ENCODE results near the gene NUMBL.

The NUMBL gene

DNA sequence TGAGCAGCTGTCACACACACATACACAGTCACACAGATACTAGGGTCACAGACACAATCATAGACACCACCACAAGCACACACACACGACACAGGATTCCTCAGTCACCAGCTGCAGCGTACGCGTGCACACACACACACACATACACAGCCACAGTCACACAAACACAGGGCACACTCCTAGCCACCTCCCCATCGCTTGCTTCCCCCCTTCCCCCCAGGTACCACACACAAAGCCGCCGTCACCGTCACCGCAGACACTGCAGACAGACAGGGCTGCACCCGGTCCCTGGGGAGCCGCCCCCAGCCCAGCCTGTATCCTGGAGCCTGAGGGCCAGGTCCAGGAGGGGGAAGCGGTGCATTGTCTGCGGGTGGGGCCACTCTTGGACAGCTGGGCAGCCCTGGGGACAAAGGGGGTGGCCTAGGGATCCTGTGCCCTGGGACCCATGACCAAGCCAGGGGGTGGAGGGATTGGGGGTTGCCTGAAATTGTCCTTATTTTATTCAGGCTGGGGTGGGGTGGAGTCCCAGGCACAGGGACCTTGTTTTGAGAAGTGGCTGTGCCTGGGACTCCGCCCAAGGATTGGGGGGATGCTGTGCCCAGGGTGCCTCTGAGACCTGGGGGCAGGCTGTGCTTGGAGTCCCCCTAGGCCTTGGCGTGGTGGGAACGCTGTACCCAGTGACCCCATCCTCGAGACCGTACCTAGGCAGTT is 957 bp downstream of the NUMBL start:
- peak overlapping the region; percentile 48 for H3K4me3 ChIP-seq (ENCODE audit: low read depth, low read length)
- TF ChIP-seq, protein P1, sequence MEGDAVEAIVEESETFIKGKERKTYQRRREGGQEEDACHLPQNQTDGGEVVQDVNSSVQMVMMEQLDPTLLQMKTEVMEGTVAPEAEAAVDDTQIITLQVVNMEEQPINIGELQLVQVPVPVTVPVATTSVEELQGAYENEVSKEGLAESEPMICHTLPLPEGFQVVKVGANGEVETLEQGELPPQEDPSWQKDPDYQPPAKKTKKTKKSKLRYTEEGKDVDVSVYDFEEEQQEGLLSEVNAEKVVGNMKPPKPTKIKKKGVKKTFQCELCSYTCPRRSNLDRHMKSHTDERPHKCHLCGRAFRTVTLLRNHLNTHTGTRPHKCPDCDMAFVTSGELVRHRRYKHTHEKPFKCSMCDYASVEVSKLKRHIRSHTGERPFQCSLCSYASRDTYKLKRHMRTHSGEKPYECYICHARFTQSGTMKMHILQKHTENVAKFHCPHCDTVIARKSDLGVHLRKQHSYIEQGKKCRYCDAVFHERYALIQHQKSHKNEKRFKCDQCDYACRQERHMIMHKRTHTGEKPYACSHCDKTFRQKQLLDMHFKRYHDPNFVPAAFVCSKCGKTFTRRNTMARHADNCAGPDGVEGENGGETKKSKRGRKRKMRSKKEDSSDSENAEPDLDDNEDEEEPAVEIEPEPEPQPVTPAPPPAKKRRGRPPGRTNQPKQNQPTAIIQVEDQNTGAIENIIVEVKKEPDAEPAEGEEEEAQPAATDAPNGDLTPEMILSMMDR (IDR thresholded peaks at IDR 0.05; ENCODE audit: low read depth, low read length, missing control alignments) = no peak
- DNase-seq (ENCODE audit: low read depth) = no peak

- TF ChIP-seq, protein P1 (IDR thresholded peaks at IDR 0.05; ENCODE audit: low read depth, low read length, missing control alignments) = no peak
- no peak for DNase-seq (ENCODE audit: low read depth)
- no peak overlapping the region for H3K4me3 ChIP-seq (ENCODE audit: low read depth, low read length)
Measured at GRCh38 chr19:40688987-40689338, 1.5 kb downstream of the NUMBL start.

GRCh38 chr19:40688309-40688708 is 2.1 kb downstream of the NUMBL start:
- TF ChIP-seq, protein P1 (IDR thresholded peaks at IDR 0.05; ENCODE audit: low read depth, low read length, missing control alignments) = no peak
- no peak overlapping the region for H3K4me3 ChIP-seq (ENCODE audit: low read depth, low read length)
- DNase-seq (ENCODE audit: low read depth) = no peak

DNA sequence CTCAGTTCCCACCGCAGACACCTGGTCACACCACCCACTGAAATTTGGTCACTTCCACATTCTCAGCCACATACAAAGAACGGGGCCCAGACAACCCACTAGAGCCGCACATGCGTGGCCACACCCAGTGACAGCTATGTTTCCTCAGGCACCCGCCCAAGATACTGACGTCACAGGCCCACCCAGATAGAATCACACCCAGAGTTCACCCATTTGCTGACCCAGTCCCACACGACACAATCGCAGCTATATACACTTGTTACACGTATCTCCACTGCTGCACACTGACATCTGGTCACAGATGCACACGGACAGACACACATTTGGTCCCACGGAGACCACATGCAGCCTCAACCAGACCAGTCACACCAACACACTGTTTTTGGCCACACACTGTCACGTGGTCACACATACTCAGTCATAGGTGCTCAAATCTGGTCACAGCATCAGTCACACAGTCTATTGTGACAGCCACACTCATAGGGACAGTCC is 2.9 kb downstream of the NUMBL start:
- H3K4me3 ChIP-seq (ENCODE audit: low read depth, low read length) = no peak overlapping the region
- DNase-seq (ENCODE audit: low read depth) = peak; percentile 62
- TF ChIP-seq, protein P1 (IDR thresholded peaks at IDR 0.05; ENCODE audit: low read depth, low read length, missing control alignments) = no peak

GRCh38 chr19:40686882-40687524 is 3.4 kb downstream of the NUMBL start:
- no peak overlapping the region for H3K4me3 ChIP-seq (ENCODE audit: low read depth, low read length)
- TF ChIP-seq, protein P1 (IDR thresholded peaks at IDR 0.05; ENCODE audit: low read depth, low read length, missing control alignments) = no peak
- DNase-seq (ENCODE audit: low read depth) = no peak

DNA sequence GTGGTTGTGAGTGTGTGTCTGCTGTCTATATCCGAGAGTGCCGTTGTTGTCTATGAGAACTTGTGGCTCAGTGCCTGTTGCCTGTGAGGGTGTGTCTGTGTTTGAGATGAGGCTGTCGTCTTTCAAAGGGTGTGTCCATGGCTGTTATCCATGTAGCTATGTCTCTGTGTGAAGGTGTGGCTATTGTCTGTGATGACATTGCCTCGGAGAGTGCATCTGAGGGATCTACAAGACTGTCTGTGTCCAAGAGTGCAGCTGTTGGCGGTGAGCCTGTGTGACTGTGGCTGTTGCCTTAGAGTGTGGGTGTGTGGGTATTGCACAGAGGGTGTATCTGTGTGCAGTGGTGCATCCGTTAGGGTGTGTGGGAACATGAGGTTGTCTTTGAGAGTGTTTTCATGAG is 4.9 kb downstream of the NUMBL start:
- H3K4me3 ChIP-seq (ENCODE audit: low read depth, low read length) = no peak overlapping the region
- DNase-seq (ENCODE audit: low read depth) = no peak
- TF ChIP-seq, protein P1 (IDR thresholded peaks at IDR 0.05; ENCODE audit: low read depth, low read length, missing control alignments) = no peak

All from GM12864 (cell line).